Measurements from ENCODE around the gene SULT1C2.

DNA sequence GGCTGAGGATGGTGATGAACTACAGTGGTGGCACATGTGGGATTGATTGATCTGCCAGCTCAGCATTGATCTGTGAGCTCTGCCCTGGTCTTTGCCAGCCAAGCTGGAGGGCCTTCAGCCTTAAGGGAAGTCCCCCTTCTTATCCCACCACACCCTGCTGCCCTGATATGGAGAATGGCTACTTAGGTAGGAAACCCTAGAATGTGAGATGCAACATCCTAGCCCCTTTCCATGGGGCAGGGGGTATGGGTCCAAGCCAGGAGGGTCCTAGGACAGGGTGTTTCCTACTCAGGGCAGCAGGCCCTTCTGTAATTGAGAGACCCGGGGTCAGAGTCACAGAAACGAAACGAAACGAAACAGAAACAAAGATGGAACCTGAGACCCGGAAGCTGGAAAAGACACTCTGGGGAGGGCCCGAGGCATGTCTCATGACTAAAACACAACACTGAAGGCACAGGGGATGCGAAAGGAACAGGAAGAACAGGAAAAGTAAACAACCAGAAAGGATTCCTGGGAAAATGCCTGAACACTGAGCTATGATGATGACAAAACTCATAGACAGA lies 16.9 kb upstream of the SULT1C2 start:
- no peak for TF ChIP-seq YY1 (IDR thresholded peaks at IDR 0.05; ENCODE audit: low read depth, low read length)
- TF ChIP-seq EGR1 (IDR thresholded peaks at IDR 0.05; ENCODE audit: borderline replicate concordance, low read depth, low read length): no peak
- TF ChIP-seq CEBPB (IDR thresholded peaks at IDR 0.05; ENCODE audit: low read depth, low read length): no peak

All from H1 (cell line).